H1 (cell line): ENCODE results near the gene NMUR1.
"Not testable (repeated sequence)": the region's sequence is repeated elsewhere in the genome, so short reads cannot be mapped to it uniquely, and the experiment has no call there.

Experiments
- CTCF ChIP-seq, 3 experiments: IDR thresholded peaks; 1 replicate in 2 of 3; 2 replicates in 1 of 3; pipeline versions ENCODE4 v1.5.1 to v1.6.1; 2011; ENCODE audit warnings: low read length in 3 of 3, mild to moderate bottlenecking in 3 of 3, inconsistent platforms in 2 of 3, low read depth in 1 of 3, moderate library complexity in 1 of 3; ENCODE audit not compliant: insufficient read depth in 1 of 3; ENCODE audit errors: control extremely low read depth in 1 of 3
- EP300 ChIP-seq, 2 experiments: IDR thresholded peaks; 1 replicate in 1 of 2; 2 replicates in 1 of 2; pipeline ENCODE4 v1.6.1; 2011 to 2012; ENCODE audit warnings: low read depth in 2 of 2, low read length in 2 of 2, mild to moderate bottlenecking in 2 of 2, borderline replicate concordance in 1 of 2, inconsistent platforms in 1 of 2, moderate library complexity in 1 of 2
- EZH2 ChIP-seq: fragments of 200-600 bp; sonication (generic); IDR thresholded peaks from 2 replicates; pipeline ENCODE4 v1.7.1; 2012; ENCODE audit warnings: low read depth, mild to moderate bottlenecking, moderate library complexity, low read length, inconsistent platforms; ENCODE audit not compliant: severe bottlenecking
- JUND ChIP-seq: IDR thresholded peaks from 2 replicates; pipeline ENCODE4 v1.6.1; 2011; ENCODE audit warnings: mild to moderate bottlenecking, improper control_type of control experiment, low read length
- KDM1A ChIP-seq: fragments of 200-600, 300-600 bp; sonication (generic); IDR thresholded peaks from 2 replicates; pipeline ENCODE4 v1.7.1; 2016; ENCODE audit warnings: mild to moderate bottlenecking, low read length, borderline replicate concordance
- MAX ChIP-seq: IDR thresholded peaks from 2 replicates; pipeline ENCODE4 v1.6.1; 2012; ENCODE audit warnings: inconsistent platforms
- POLR2A ChIP-seq, 2 experiments: IDR thresholded peaks; 1 replicate in 1 of 2; 2 replicates in 1 of 2; pipeline ENCODE4 v1.6.1; 2011; ENCODE audit warnings: low read depth in 2 of 2, low read length in 2 of 2, mild to moderate bottlenecking in 2 of 2; ENCODE audit errors: control extremely low read depth in 1 of 2
- POLR2AphosphoS5 ChIP-seq: IDR thresholded peaks from 2 replicates; pipeline ENCODE4 v1.6.1; 2011; ENCODE audit warnings: low read depth, low read length
- RAD21 ChIP-seq, 2 experiments: IDR thresholded peaks in 1 of 2; conservative IDR thresholded peaks in 1 of 2; 2 replicates each; pipeline ENCODE4 v1.6.1; 2011; ENCODE audit warnings: low read depth in 2 of 2, low read length in 2 of 2, improper control_type of control experiment in 1 of 2, inconsistent platforms in 1 of 2, mild to moderate bottlenecking in 1 of 2, moderate library complexity in 1 of 2
- TAF1 ChIP-seq: IDR thresholded peaks from 2 replicates; pipeline ENCODE4 v1.6.1; 2011; ENCODE audit warnings: mild to moderate bottlenecking, low read depth, low read length
- TCF12 ChIP-seq: IDR thresholded peaks from 2 replicates; pipeline ENCODE4 v1.6.1; 2011; ENCODE audit warnings: low read depth, mild to moderate bottlenecking, low read length
- USF2 ChIP-seq: IDR thresholded peaks from 2 replicates; pipeline ENCODE4 v1.6.1; 2011; ENCODE audit warnings: low read length, improper control_type of control experiment

- not testable (repeated sequence) for TF ChIP-seq CTCF (IDR thresholded peaks at IDR 0.05; ENCODE audit: control extremely low read depth in 1 of 3, insufficient read depth in 1 of 3, low read depth in 1 of 3, low read length in 3 of 3); EZH2; MAX; RAD21 (IDR thresholded peaks at IDR 0.05 in 1 of 2, conservative IDR thresholded peaks at IDR 0.05 in 1 of 2; ENCODE audit: low read depth in 2 of 2, low read length in 2 of 2); TCF12; JUND; TAF1; POLR2AphosphoS5; USF2; POLR2A (IDR thresholded peaks at IDR 0.05; ENCODE audit: control extremely low read depth in 1 of 2, low read depth in 2 of 2, low read length in 2 of 2); KDM1A; EP300 (IDR thresholded peaks at IDR 0.05; ENCODE audit: borderline replicate concordance in 1 of 2, low read depth in 2 of 2, low read length in 2 of 2)
Observed at GRCh38 chr2:231570915-231571314, 40.7 kb upstream of the NMUR1 start.
